ENCODE data around the gene NDST1. TPM values are rescaled to one million over a fixed set of nuclear protein-coding genes. Genes with fewer than 3 reads are reported as not detected.

Gene NDST1
- total RNA-seq, 2 experiments from 2014 or later = 5.1 to 5.5 TPM

- DNase-seq = no peak
- H3K4me1 Mint-ChIP-seq = no peaks in the 10 kb centered on the region
- ChIA-PET CTCF (no interaction called here), POLR2A (no interaction called here)
- no peaks in the 10 kb centered on the region for H3K9me3 Mint-ChIP-seq (ENCODE audit: low read depth)
- intact Hi-C loops (cut with DNase I, micrococcal nuclease) = no loop called here
- no peaks in the 10 kb centered on the region for H3K27me3 Mint-ChIP-seq
- ATAC-seq = no peak
- H3K4me3 Mint-ChIP-seq = no peak overlapping the region
- H3K27ac Mint-ChIP-seq = no peak overlapping the region
- H3K36me3 Mint-ChIP-seq (ENCODE audit: low read depth) = no peaks in the 10 kb centered on the region
Measured at GRCh38 chr5:150529555-150529954, 21.6 kb downstream of the NDST1 start.

- no peaks in the 10 kb centered on the region for H3K4me1 Mint-ChIP-seq
- CTCF ChIA-PET = interaction anchor here (1.3 kb wide), 1 partner anchor 73 kb away, joined by 3 read pairs; no protein-coding TSS in a partner anchor
- no peaks in the 10 kb centered on the region for H3K9me3 Mint-ChIP-seq (ENCODE audit: low read depth)
- POLR2A ChIA-PET = interaction anchor here (0.6 kb wide), 1 partner anchor 663 kb away, joined by 3 read pairs; no protein-coding TSS in a partner anchor
- no peak overlapping the region for H3K4me3 Mint-ChIP-seq
- no peaks in the 10 kb centered on the region for H3K27me3 Mint-ChIP-seq
- H3K27ac Mint-ChIP-seq = no peak overlapping the region
- H3K36me3 Mint-ChIP-seq (ENCODE audit: low read depth) = no peaks in the 10 kb centered on the region
- intact Hi-C loops (cut with DNase I, micrococcal nuclease) = no loop called here
- no peak for DNase-seq
- ATAC-seq = no peak
Measured at GRCh38 chr5:150530423-150530822, 22.5 kb downstream of the NDST1 start.

GRCh38 chr5:150530951-150531588 is 23.1 kb downstream of the NDST1 start:
- CTCF ChIA-PET = interaction anchor here (1.3 kb wide), 1 partner anchor 74 kb away, joined by 3 read pairs; no protein-coding TSS in a partner anchor
- intact Hi-C loops (cut with DNase I, micrococcal nuclease) = no loop called here
- no peaks in the 10 kb centered on the region for H3K4me1 Mint-ChIP-seq
- H3K4me3 Mint-ChIP-seq = no peak overlapping the region
- H3K36me3 Mint-ChIP-seq (ENCODE audit: low read depth) = no peaks in the 10 kb centered on the region
- POLR2A ChIA-PET = interaction anchor here (0.6 kb wide), 1 partner anchor 663 kb away, joined by 3 read pairs; no protein-coding TSS in a partner anchor
- no peak overlapping the region for H3K27ac Mint-ChIP-seq
- H3K9me3 Mint-ChIP-seq (ENCODE audit: low read depth) = no peaks in the 10 kb centered on the region
- DNase-seq = no peak
- H3K27me3 Mint-ChIP-seq = no peaks in the 10 kb centered on the region
- no peak for ATAC-seq

GRCh38 chr5:150531686-150532085 is 23.8 kb downstream of the NDST1 start:
- Mint-ChIP-seq H3K27me3 (no peaks in the 10 kb centered on the region), H3K4me3 (no peak overlapping the region), H3K4me1 (no peaks in the 10 kb centered on the region), H3K27ac (no peak overlapping the region), H3K36me3 (ENCODE audit: low read depth) (no peaks in the 10 kb centered on the region), H3K9me3 (ENCODE audit: low read depth) (no peaks in the 10 kb centered on the region)
- CTCF ChIA-PET = no interaction called here
- ATAC-seq = no peak
- intact Hi-C loops (cut with DNase I, micrococcal nuclease) = no loop called here
- DNase-seq = no peak
- POLR2A ChIA-PET = no interaction called here

GRCh38 chr5:150532151-150532550 is 24.2 kb downstream of the NDST1 start:
- H3K4me3 Mint-ChIP-seq = no peak overlapping the region
- H3K4me1 Mint-ChIP-seq = no peaks in the 10 kb centered on the region
- no peaks in the 10 kb centered on the region for H3K27me3 Mint-ChIP-seq
- intact Hi-C loops (cut with DNase I, micrococcal nuclease) = no loop called here
- CTCF ChIA-PET = interaction anchor here (0.6 kb wide), 1 partner anchor 12 kb away, joined by 3 read pairs; no protein-coding TSS in a partner anchor
- no peak overlapping the region for H3K27ac Mint-ChIP-seq
- H3K9me3 Mint-ChIP-seq (ENCODE audit: low read depth) = no peaks in the 10 kb centered on the region
- H3K36me3 Mint-ChIP-seq (ENCODE audit: low read depth) = peaks cover 2% of the 10 kb centered on the region
- DNase-seq (no peak), ATAC-seq (no peak)
- POLR2A ChIA-PET = no interaction called here

- Mint-ChIP-seq H3K27me3 (no peaks in the 10 kb centered on the region), H3K4me1 (no peaks in the 10 kb centered on the region), H3K4me3 (no peak overlapping the region), H3K27ac (no peak overlapping the region), H3K9me3 (ENCODE audit: low read depth) (peaks cover 3% of the 10 kb centered on the region), H3K36me3 (ENCODE audit: low read depth) (peaks cover 6% of the 10 kb centered on the region)
- DNase-seq = no peak
- intact Hi-C loops (cut with DNase I, micrococcal nuclease) = no loop called here
- ChIA-PET POLR2A (no interaction called here), CTCF (interaction anchor here (0.6 to 1.3 kb wide), 3 partner anchors 11 to 49 kb away, joined by 3 to 4 read pairs (median 3); no protein-coding TSS in a partner anchor)
- ATAC-seq = no peak
Measured at GRCh38 chr5:150532996-150533395, 25.1 kb downstream of the NDST1 start.

- ATAC-seq (no peak), DNase-seq (no peak)
- H3K27ac Mint-ChIP-seq = no peak overlapping the region
- CTCF ChIA-PET = interaction anchor here (0.6 to 0.9 kb wide), 2 partner anchors 8 to 224 kb away, joined by 3 to 5 read pairs; partner anchors contain the start of gene DCTN4
- H3K36me3 Mint-ChIP-seq (ENCODE audit: low read depth) = peaks cover 6% of the 10 kb centered on the region
- intact Hi-C loops (cut with DNase I, micrococcal nuclease) = no loop called here
- H3K4me1 Mint-ChIP-seq = no peaks in the 10 kb centered on the region
- H3K27me3 Mint-ChIP-seq = no peaks in the 10 kb centered on the region
- POLR2A ChIA-PET = no interaction called here
- peaks cover 3% of the 10 kb centered on the region for H3K9me3 Mint-ChIP-seq (ENCODE audit: low read depth)
- H3K4me3 Mint-ChIP-seq = no peak overlapping the region
Measured at GRCh38 chr5:150534811-150535210, 26.9 kb downstream of the NDST1 start.

GRCh38 chr5:150535611-150536010 is 27.7 kb downstream of the NDST1 start:
- Mint-ChIP-seq H3K9me3 (ENCODE audit: low read depth) (peaks cover 3% of the 10 kb centered on the region), H3K4me1 (no peaks in the 10 kb centered on the region), H3K27me3 (no peaks in the 10 kb centered on the region), H3K4me3 (no peak overlapping the region), H3K36me3 (ENCODE audit: low read depth) (peaks cover 6% of the 10 kb centered on the region), H3K27ac (no peak overlapping the region)
- no peak for ATAC-seq
- ChIA-PET CTCF (interaction anchor here (1.0 kb wide), 1 partner anchor 9 kb away, joined by 3 read pairs; no protein-coding TSS in a partner anchor), POLR2A (no interaction called here)
- DNase-seq = no peak
- intact Hi-C loops (cut with DNase I, micrococcal nuclease) = no loop called here

- H3K9me3 Mint-ChIP-seq (ENCODE audit: low read depth) = peaks cover 3% of the 10 kb centered on the region
- CTCF ChIA-PET = interaction anchor here (0.5 to 1.7 kb wide), 4 partner anchors 12 to 339 kb away, joined by 3 to 4 read pairs (median 3); no protein-coding TSS in a partner anchor
- H3K4me1 Mint-ChIP-seq = no peaks in the 10 kb centered on the region
- H3K27me3 Mint-ChIP-seq = no peaks in the 10 kb centered on the region
- DNase-seq (no peak), ATAC-seq (no peak)
- no peak overlapping the region for H3K4me3 Mint-ChIP-seq
- POLR2A ChIA-PET = no interaction called here
- H3K27ac Mint-ChIP-seq = no peak overlapping the region
- intact Hi-C loops (cut with DNase I, micrococcal nuclease) = no loop called here
- peaks cover 6% of the 10 kb centered on the region for H3K36me3 Mint-ChIP-seq (ENCODE audit: low read depth)
Measured at GRCh38 chr5:150538007-150538917, 30.3 kb downstream of the NDST1 start.

GRCh38 chr5:150539206-150539605 is 31.3 kb downstream of the NDST1 start:
- no peak overlapping the region for H3K4me3 Mint-ChIP-seq
- no peaks in the 10 kb centered on the region for H3K4me1 Mint-ChIP-seq
- ATAC-seq (no peak), DNase-seq (no peak)
- peaks cover 3% of the 10 kb centered on the region for H3K9me3 Mint-ChIP-seq (ENCODE audit: low read depth)
- ChIA-PET CTCF (interaction anchor here (0.5 to 1.7 kb wide), 4 partner anchors 11 to 247 kb away, joined by 3 to 4 read pairs (median 3); no protein-coding TSS in a partner anchor), POLR2A (no interaction called here)
- no peak overlapping the region for H3K27ac Mint-ChIP-seq
- no peaks in the 10 kb centered on the region for H3K27me3 Mint-ChIP-seq
- intact Hi-C loops (cut with DNase I, micrococcal nuclease) = no loop called here
- peaks cover 6% of the 10 kb centered on the region for H3K36me3 Mint-ChIP-seq (ENCODE audit: low read depth)

- H3K9me3 Mint-ChIP-seq (ENCODE audit: low read depth) = peaks cover 3% of the 10 kb centered on the region
- H3K4me3 Mint-ChIP-seq = no peak overlapping the region
- ATAC-seq = no peak
- ChIA-PET POLR2A (no interaction called here), CTCF (interaction anchor here (1.4 kb wide), 1 partner anchor 24 kb away, joined by 3 read pairs; no protein-coding TSS in a partner anchor)
- intact Hi-C loops (cut with DNase I, micrococcal nuclease) = no loop called here
- H3K27me3 Mint-ChIP-seq = no peaks in the 10 kb centered on the region
- H3K27ac Mint-ChIP-seq = no peak overlapping the region
- DNase-seq = no peak
- no peaks in the 10 kb centered on the region for H3K4me1 Mint-ChIP-seq
- peaks cover 6% of the 10 kb centered on the region for H3K36me3 Mint-ChIP-seq (ENCODE audit: low read depth)
Measured at GRCh38 chr5:150540042-150540441, 32.1 kb downstream of the NDST1 start.

Data from activated CD4-positive, alpha-beta T cell treated with anti-CD3 and anti-CD28 coated beads for 36 hours (primary cell).